GM21529 (cell line): ENCODE measurements around the gene CYP39A1.

ENCODE experiments used
- ATAC-seq: cut with Tn5 transposase; IDR thresholded peaks from one replicate; pipeline ENCODE4 v1.9.1; 2021; ENCODE audit not compliant: unreplicated experiment

Gene CYP39A1, protein sequence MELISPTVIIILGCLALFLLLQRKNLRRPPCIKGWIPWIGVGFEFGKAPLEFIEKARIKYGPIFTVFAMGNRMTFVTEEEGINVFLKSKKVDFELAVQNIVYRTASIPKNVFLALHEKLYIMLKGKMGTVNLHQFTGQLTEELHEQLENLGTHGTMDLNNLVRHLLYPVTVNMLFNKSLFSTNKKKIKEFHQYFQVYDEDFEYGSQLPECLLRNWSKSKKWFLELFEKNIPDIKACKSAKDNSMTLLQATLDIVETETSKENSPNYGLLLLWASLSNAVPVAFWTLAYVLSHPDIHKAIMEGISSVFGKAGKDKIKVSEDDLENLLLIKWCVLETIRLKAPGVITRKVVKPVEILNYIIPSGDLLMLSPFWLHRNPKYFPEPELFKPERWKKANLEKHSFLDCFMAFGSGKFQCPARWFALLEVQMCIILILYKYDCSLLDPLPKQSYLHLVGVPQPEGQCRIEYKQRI

DNA sequence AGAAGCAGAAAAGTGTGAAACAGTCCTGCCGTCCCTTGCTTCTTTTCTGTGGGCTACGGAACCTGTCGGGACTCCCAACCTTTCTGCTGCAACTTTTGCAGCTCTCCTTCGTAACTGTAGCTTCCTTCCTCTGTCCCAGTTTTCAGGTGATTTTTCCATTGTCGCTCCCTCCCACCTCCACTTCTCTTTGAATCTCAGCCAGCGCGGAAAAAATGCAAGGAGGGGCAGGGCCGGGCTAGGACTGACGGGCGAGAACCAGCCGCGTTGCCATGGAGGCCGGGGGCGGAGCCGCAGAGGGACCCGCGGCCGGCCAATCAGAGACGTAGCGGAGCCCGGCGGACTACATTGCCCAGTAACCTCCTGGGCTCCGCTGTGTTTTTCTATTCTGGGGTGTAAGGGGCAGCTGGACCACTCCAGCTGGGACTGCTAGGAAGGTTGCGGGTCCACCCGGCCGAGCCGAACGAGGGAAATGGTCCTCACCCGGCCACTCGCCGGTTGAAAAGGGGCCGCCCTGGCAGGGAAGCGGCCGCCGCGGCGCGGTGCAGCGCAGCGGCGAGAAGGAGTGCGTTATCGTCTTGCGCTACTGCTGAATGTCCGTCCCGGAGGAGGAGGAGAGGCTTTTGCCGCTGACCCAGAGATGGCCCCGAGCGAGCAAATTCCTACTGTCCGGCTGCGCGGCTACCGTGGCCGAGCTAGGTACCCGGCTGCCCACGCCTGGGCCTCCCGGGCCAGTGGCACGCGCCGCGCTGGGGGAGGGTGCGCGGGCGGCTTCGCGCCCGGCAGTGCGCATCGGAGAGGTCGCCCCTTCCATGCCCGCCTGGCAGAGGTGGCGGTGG, at the start of gene CYP39A1, which contains the start of gene SLC25A27:
CYP39A1 (minus strand) TSS at position 216 of the 836 bp plus-strand sequence. CDS start 236 bp downstream, outside the sequence.
SLC25A27 (plus strand) TSS at position 373 of the 836 bp plus-strand sequence; CDS start at position 591, 218 bp downstream.
- ATAC-seq = peak; percentile 100

DNA sequence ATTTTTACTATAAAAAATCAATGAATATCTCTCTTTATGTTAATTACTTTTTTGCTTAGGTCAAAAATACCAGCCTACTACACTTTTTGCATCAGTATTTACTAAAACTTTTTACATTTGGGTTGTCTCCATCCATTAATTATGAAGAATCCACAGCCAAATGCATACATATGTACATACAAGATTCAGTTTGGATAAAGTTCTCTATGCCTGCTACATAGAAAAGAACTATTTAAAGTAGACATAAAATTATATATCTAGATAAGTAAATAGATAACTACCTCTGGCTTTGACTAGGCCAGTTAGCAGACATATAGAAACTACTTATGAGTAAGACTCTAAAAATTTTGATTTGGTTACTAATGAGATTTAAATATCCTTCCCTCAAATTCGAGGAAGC, 47.4 kb upstream of the CYP39A1 start:
- no peak for ATAC-seq

DNA sequence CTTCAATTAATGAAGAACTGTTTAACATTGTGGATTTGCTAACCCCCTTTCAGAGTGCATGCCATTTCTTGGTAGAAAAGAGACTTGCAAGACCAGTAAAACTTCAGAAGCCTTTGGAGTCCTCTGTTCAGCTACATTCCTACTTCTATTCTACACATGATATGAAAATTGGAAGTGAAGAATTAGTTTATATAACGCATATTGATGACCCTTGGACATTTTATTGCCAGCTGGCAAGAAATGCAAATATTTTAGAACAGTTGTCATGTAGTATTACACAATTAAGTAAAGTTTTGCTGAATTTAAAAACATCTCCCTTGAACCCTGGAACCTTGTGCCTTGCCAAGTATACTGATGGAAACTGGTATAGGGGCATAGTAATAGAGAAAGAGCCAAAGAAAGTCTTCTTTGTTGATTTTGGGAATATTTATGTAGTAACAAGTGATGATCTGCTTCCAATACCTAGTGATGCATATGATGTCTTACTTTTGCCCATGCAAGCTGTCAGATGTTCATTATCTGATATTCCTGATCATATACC, 38.4 kb upstream of the CYP39A1 start:
- no peak for ATAC-seq

DNA sequence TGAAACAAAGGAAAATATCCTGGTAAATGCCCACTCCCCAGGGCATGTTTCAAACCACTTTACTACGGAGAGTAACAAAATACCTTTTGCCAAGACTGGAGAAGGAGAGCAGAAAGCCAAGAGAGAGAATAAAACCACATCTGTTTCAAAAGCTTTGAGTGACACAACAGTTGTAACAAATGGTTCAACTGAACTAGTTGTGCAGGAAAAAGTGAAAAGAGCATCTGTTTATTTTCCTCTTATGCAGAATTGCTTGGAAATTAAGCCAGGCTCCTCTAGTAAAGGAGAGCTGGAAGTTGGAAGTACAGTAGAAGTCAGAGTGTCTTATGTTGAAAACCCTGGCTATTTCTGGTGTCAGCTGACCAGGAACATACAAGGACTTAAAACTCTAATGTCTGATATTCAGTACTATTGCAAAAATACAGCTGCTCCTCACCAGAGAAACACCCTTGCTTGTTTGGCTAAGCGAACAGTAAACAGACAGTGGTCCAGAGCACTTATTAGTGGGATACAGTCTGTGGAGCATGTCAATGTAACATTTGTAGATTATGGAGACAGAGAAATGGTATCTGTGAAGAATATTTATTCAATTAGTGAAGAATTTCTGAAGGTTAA, 37.6 kb upstream of the CYP39A1 start:
- no peak for ATAC-seq

DNA sequence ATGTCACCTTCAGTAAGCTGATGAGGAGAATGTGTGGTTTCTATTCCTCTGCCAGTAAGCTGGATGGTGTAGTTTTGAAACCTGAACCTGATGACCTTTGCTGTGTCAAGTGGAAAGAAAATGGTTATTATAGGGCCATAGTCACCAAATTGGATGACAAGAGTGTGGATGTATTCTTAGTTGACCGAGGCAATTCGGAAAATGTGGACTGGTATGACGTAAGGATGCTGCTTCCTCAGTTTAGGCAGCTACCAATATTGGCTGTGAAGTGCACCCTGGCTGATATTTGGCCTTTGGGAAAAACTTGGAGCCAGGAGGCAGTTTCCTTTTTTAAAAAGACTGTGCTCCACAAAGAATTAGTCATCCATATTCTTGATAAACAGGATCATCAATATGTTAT, 37.0 kb upstream of the CYP39A1 start:
- no peak for ATAC-seq

DNA sequence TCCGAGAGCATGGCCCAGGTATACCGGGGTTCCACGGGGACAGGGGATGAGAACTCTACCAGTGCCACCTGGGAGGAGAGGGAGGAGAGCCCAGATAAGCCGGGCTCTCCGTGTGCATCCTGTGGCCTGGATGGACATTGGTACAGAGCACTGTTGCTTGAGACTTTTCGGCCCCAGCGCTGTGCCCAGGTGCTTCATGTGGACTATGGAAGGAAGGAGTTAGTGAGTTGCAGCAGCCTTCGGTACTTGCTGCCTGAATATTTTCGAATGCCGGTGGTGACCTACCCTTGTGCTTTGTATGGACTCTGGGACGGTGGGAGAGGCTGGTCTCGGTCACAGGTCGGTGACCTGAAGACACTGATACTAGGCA, 36.3 kb upstream of the CYP39A1 start:
- ATAC-seq = no peak

DNA sequence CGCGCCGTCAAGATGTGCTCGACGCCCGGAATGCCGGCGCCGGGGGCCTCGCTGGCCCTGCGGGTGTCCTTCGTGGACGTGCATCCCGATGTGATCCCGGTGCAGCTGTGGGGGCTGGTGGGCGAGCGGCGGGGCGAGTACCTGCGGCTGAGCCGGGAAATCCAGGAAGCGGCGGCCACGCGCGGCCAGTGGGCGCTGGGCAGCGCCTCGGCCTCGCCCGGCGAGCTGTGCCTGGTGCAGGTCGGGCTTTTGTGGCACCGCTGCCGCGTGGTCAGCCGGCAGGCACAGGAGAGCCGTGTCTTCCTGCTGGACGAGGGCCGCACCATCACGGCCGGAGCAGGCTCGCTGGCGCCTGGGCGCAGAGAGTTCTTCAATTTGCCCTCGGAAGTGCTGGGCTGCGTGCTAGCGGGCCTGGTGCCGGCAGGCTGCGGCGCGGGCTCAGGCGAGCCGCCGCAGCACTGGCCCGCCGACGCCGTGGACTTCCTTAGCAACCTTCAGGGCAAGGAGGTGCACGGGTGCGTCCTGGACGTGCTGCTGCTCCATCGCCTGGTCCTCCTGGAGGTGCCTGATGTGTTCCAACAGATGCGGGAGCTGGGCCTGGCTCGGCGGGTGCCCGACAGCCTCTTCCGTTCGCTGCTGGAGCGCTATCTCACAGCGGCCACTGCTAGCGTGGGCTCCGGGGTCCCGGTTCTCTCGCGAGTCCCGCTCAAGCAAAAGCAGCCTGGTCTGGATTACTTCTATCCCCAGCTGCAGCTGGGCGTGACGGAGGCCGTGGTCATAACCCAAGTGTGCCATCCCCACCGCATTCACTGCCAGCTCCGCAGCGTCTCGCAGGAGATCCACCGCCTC, 35.7 kb upstream of the CYP39A1 start:
- ATAC-seq = no peak

DNA sequence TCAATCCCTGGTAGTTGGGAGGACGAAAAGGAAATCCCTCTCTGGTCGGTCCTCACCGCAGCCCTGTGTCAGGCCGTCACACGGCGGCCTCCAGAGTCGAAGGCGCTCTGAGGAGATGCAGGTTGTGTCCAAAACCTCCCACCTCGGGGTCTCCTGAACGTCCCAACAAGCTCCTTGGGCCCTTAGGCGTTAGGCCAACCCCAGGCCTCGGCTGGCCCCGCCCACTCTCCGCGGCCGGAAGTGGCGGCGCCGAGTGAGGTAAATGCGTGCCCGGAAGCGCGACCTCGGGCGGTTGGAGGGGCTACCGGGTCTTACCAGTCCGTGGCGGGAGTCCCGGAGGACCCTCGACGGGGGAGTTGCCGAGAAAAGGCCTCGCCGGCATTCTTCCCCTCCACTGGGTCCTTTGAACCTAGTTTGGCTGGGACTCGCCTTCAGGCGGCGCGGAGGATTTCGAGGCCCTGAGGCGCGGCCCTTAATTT, 35.0 kb upstream of the CYP39A1 start, which contains the start of gene TDRD6:
TDRD6 (plus strand) TSS at position 267 of the 479 bp plus-strand sequence. CDS start 244 bp downstream, outside the sequence.
- ATAC-seq = no peak

DNA sequence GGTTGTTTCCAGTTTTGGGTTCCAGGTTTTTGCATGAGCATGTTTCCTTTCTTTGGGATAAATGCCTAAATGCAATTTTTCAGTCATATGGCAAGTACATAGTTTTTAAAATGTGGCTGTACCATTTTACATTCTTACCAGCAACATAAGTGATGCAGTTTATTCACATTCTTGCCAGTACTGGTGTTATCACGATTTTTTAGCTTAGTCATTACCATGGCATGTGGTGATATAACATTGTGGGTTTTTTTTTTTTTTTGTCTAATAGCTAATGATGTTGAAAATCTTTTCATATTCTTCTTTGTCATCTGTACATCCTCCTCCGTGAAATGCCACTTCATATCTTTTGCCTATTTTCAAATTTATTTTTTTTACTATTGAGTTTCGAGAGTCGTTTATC, 32.2 kb upstream of the CYP39A1 start:
- no peak for ATAC-seq

DNA sequence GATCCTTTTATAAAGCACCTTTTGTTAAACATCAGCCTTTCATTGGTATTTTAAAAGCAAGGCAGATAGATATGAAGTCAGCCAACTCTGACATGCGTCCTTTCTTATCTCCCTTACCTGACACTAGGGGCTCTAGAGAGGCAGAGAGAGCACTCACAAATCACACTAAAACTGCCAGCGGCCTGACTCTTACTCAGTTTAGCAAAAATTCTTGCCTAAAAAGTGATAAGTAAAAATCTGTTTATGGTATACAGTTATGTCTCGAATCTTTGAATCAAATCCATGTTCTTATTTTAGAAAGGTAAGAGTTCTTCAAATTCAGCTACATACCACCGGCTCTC, 24.7 kb upstream of the CYP39A1 start:
- no peak for ATAC-seq

DNA sequence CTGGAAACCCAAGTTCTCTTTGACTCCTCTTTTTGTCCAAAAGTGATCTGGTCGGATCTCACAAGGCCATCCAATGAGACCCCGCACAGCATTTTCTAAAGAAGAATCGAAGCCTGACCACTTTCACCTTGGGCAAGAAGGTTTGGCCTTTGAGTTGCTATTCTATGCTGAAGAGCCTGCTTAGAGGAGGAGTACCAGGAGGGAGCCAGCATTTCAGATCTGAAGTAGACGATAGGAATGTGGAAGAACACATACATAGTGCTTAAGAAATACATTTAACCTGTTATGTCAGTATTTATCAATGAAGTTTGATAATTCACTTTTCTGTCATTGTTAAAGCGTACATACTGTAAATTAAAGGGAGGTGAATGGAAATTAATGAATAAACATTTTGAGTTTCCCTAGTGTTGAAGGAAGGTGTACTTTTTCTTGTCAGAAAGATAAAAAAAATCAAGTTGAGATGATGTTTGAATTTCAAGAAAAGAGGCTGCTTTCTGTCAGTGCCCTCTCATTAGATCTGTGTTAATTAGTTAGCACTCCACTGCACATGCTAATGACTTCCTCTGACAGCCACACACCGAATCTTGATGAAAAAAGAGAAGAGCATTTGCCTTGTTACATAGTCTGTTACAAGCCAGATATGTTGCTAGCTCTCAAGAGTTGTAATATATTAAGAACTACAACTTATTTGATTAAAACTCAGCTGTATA, 24.1 kb upstream of the CYP39A1 start:
- ATAC-seq = no peak

DNA sequence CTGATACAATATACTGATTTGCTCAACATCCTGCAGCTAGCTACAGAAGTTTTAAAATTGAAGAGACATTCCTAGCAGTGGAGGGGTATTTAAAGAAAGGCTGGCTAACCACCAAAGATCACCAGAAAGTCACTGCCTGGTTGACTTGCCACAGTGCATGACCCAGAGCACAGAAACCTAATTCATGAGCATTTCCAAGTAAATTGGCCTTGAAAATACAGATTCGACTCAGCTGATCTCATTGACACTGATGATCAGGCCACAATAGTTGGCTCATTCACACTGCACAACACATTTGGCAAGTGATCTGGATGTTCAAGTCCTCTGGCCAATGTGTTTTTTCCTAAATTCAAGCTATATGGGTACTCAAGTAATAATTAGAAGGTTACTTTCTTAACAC, 21.8 kb upstream of the CYP39A1 start:
- no peak for ATAC-seq

DNA sequence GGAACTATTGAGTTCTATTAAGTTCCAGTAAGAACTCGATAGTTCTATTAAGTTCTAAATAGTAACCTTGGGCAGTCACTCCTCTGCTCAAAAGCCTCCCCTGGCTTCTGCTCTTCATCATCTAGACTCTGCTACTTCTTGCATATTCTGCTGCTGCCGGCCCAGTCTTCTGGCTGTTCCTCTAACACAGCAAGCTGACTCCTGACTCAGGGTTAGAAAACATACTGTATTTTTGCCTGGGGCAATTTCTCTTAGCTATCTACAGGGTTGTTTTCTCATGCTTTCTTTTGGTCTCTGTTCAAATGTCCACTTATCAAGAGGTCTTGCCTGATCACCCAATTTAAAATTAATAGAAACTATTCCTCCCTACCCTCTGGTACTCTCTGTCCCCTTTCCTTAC, 14.8 kb upstream of the CYP39A1 start:
- no peak for ATAC-seq

DNA sequence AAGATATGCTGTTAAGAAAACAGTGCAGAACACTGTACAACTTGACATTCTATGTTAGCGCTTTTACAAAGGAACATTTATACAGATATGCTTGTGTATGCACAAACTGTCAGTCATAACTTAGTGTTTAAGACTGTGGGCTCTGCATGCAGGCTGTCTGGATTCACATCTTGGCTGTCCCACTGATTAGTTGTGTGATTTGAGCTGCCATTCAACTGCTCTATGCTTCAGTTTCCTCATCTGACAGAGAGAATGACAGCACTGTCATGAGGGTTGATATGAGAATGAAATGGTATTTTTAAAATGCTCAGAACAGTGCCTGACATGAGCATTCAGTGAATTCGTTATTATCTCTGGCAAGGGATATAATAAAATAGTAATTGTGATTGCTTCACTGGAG, 8.9 kb upstream of the CYP39A1 start:
- no peak for ATAC-seq

DNA sequence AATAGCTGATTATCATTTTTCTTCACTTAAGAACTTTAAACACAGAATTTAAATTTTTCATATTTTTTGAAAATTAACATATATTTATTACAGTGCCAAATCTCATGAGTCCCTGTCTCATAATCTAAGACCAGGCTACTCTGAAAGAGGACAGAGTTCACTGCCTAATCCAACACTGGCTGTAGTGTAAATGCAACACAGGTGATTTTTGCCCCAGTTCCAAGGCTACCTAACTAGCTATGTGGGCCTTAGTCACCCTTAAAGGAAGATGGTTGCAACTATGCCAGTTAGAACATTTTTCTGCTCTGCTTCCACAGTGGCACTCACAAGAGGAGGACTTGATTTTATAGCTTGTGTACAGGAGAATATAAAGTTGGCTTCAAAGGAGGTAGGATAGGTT, 5.0 kb upstream of the CYP39A1 start:
- ATAC-seq = no peak

DNA sequence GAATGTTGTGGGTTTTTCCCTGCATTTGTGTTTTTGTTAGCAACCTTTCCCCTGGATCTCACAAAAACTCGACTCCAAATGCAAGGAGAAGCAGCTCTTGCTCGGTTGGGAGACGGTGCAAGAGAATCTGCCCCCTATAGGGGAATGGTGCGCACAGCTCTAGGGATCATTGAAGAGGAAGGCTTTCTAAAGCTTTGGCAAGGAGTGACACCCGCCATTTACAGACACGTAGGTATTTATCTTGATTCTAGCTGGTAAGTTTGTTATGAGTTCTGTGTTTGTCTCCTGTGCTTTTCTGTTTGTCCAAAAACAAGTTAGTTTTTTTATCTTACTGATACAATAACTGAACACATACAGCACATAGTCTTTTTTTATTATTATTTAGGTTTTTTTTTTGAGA, 3.2 kb upstream of the CYP39A1 start:
- ATAC-seq = no peak

DNA sequence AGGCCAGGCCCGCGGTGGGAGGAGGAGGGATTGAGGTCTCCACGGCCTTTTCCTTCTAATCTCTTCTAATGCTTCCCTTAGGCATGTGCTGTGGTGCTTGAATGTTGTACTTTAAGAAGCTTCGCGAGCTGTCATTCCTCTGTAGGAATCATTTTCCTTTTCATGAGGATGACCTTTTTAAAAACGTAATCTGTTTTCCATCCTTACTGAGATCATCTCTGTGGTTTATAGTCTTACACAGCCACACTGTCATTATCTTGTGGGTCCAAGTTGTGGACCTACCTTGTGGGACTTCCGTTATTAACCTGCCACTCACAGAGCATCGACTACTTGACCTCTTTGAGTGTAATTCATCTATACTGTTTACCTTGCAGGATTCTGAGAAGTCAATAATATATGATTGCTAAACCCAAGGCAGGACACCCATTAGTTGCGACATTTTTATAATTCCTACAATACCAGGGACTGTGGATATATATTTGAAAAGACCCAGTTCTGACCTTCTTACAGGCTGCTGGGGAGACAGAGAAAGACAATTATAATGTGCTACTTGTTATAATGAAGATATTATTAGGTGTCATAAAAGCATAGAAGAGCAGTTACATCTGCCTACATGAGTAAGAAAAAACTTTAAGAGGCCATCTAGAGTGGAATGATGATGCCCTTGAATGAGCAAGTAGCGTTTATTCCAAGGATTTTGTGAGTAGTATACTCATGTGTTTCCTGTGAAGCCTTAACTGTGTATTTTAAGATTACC, 999 bp upstream of the CYP39A1 start:
- no peak for ATAC-seq

DNA sequence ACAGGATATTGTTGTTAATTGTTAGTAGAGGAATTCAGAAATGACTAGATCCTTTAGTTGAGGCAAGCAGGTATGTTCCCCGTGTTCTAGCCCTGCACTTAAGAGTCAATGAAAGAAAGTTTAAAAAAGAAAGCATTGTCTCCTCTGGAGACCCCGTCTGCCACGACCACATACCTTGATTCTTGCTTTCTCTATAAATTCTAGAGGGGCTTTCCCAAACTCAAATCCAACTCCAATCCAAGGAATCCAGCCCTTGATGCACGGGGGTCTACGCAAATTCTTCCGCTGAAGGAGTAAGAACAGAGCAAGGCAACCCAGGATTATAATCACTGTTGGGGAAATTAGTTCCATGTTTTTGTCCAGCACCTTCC, 401 bp downstream of the CYP39A1 start:
- no peak for ATAC-seq

DNA sequence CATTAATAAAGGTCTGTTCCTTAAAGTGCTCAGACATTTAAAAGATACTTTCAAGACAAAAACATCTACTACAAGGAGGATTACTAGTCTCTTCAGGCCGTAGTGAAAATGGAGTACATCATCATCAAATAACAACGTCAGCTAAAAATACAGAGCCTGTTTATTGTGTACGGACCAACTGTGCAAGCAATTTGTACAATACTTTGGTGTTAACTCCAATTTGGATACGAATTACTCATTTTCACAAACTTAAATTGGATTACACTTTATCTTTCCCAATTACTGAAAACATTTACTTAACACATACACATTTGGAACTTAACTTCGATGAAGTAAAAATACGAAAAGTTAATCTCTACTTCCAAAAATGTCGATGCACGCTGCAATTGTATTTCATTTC, 802 bp downstream of the CYP39A1 start:
- no peak for ATAC-seq
